Epithelial cell of esophagus (primary cell): ENCODE measurements around the gene DLAT.

Experiments used
- DNase-seq: peaks from one replicate; pipeline ENCODE4 v3.0.0; 2010; ENCODE audit warnings: low read depth
- H3K4me3 ChIP-seq: 2 replicates; pipeline ENCODE4 v1.5.1; 2011; ENCODE audit warnings: mild to moderate bottlenecking, low read length, control low read depth
- CTCF ChIP-seq: IDR thresholded peaks from 2 replicates; pipeline ENCODE4 v1.5.1; 2011; ENCODE audit warnings: low read depth, mild to moderate bottlenecking, low read length, control low read depth, inconsistent platforms; ENCODE audit not compliant: insufficient read depth; ENCODE audit errors: missing control alignments

The DLAT gene

GRCh38 chr11:112051768-112052167 lies 26.6 kb downstream of the DLAT start:
- no peak for DNase-seq
- no peak overlapping the region for H3K4me3 ChIP-seq
- TF ChIP-seq CTCF: no peak

DNA sequence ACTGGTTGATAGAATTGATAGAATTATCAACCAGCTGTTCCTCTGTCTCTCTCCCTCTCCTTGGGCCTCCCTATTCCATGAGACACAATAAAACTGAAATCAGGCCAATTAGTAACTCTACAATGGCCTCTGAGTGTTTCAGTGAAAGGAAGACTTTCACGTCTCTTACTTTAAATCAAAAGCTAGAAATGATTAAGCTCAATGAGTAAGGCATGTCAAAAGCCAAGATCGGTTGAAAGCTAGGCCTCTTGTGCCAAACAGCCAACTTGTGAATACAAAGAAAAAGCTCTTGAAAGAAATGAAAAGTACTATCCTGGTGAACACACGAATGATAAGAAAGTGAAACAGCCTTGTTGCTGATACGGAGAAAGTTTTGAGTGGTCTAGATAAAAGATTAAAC lies 32.0 kb downstream of the DLAT start:
- DNase-seq: no peak
- no peak overlapping the region for H3K4me3 ChIP-seq
- no peak for TF ChIP-seq CTCF

DNA sequence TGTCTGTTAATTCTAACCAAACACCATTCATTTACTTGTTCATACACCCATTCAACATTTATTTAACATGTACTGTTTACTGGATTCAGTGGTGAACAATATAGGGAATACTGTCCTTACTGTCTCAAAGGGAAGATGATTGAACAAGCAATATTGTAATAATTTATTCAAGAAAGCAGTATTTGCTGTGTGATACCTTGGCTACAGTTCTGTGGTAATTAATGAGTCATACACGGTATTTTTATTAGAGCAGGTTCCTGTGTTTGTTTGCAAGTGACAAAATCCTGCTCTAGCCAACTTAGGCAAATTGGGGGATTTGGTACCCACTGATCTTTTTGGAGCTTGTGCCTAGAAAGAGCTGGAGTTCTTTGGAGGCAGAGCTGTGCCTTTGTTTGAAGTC lies 32.9 kb downstream of the DLAT start:
- H3K4me3 ChIP-seq: no peak overlapping the region
- TF ChIP-seq CTCF: no peak
- DNase-seq: no peak

DNA sequence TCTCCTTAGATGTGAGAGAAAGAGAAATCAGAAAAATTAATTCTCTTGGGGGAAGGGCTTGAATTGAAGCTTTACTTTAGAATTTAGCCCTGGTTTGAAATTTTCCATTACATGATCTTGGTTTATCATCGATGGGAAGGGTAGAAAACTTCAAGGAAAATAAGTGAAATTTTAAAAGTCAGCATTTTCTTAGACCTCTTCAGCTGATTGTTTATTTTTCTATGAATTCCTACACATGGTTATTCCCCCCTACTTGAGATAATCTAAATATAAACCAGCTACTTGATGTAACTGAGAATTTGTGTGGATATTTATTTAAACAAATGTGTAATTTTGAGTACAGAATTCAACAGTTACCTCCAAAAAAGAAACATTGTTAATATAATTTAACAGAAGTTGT lies 37.7 kb downstream of the DLAT start:
- H3K4me3 ChIP-seq: no peak overlapping the region
- DNase-seq: no peak
- no peak for TF ChIP-seq CTCF

DNA sequence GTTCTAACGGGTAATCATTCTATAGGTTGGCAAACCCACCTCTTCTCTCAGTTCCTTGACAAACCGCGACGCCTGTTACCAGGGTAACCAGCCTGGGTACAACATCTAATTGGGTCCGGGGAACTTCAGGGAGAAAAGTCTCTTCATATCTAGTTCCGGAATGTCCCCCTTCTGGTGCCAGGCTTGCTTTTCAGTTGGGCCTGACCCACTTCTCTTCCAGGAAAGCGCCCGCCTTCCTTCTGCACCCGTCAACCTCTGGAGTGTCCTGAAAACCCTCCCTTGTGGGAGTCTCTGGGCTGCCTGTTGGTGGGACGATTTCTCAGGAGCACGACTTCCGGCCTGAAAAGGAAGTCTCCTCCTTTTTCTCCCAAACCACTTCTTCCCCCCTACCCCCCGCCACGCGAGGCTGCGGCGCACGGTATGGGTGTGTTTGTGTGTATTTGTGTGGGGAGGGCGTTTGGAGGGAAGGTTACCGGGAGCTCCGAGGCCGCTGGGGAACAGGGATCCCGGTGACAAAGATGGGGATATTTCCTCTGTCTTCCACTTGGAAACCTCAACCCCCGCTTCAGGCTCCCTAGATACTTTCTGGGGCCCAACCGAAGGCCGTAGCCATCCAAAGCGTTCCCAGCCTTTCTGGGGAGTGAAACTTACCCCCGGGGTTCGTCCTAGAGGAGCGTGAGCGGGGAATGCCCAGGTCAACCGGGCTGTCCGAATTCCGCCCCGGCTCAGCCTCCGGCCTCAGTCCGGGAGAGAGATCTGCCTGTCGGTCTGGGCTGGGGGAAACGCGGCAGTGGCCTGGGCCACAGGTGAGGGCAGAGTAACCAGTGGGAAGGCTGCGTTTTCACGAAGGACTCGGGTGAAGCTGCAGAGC lies 49.0 kb downstream of the DLAT start, which contains the start of the genes NKAPD1 and PIH1D2:
NKAPD1 (plus strand) TSS at position 359 of the 871 bp plus-strand sequence. CDS start 1,276 bp downstream, outside the sequence.
PIH1D2 (minus strand) TSS at position 77 of the 871 bp plus-strand sequence. CDS start 843 bp downstream, outside the sequence.
- peak within 1 kb of the TSS; percentile 96 for H3K4me3 ChIP-seq
- TF ChIP-seq CTCF: no peak
- DNase-seq: peak; percentile 85

- TF ChIP-seq CTCF: no peak
- H3K4me3 ChIP-seq: no peak overlapping the region
- peak; percentile 45 for DNase-seq
These were observed 57.5 kb downstream of the DLAT start for GRCh38 chr11:112082729-112083128.
